GM19397 (cell line): Measurements from ENCODE around the gene FAM234B.

ENCODE experiments used
- ATAC-seq: cut with Tn5 transposase; IDR thresholded peaks from one replicate; pipeline ENCODE4 v1.9.1; 2021; ENCODE audit warnings: mild to moderate bottlenecking, moderate library complexity; ENCODE audit not compliant: unreplicated experiment

FAM234B gene

GRCh38 chr12:13044002-13044905 lies at the start of gene FAM234B:
TSS of gene FAM234B (plus strand) at chr12:13044381. CDS start at chr12:13044404, 23 bp downstream.
- ATAC-seq, result peak; percentile 95

GRCh38 chr12:12995088-12995487 lies 49.1 kb upstream of the FAM234B start:
- no peak for ATAC-seq

GRCh38 chr12:12996209-12996608 lies 48.0 kb upstream of the FAM234B start:
- no peak for ATAC-seq

- no peak for ATAC-seq
These were observed 47.0 kb upstream of the FAM234B start for GRCh38 chr12:12997156-12997555.

GRCh38 chr12:12997734-12998133 lies 46.4 kb upstream of the FAM234B start:
- ATAC-seq, result no peak

- ATAC-seq, result no peak
These were observed 45.9 kb upstream of the FAM234B start for GRCh38 chr12:12998248-12998647.

GRCh38 chr12:12999271-12999958 lies 44.8 kb upstream of the FAM234B start:
- ATAC-seq, result no peak

- peak; percentile 88 for ATAC-seq
These were observed 44.1 kb upstream of the FAM234B start, which contains the start of gene HEBP1 for GRCh38 chr12:12999959-13000615. TSS of gene HEBP1 (minus strand) at chr12:13000265. CDS start at chr12:13000114, 151 bp downstream.

- peak; percentile 34 for ATAC-seq
These were observed 43.6 kb upstream of the FAM234B start for GRCh38 chr12:13000616-13000924.

GRCh38 chr12:13000925-13001774 lies 43.0 kb upstream of the FAM234B start:
- no peak for ATAC-seq

GRCh38 chr12:13001775-13002040 lies 42.5 kb upstream of the FAM234B start:
- no peak for ATAC-seq

GRCh38 chr12:13002301-13003097 lies 41.7 kb upstream of the FAM234B start:
- no peak for ATAC-seq

GRCh38 chr12:13004361-13004760 lies 39.8 kb upstream of the FAM234B start:
- ATAC-seq, result no peak

GRCh38 chr12:13004986-13005385 lies 39.2 kb upstream of the FAM234B start:
- ATAC-seq, result no peak

GRCh38 chr12:13005649-13006048 lies 38.5 kb upstream of the FAM234B start:
- no peak for ATAC-seq

GRCh38 chr12:13007496-13008233 lies 36.5 kb upstream of the FAM234B start:
- ATAC-seq, result no peak

- ATAC-seq, result no peak
These were observed 35.3 kb upstream of the FAM234B start for GRCh38 chr12:13008741-13009380.

GRCh38 chr12:13011098-13011497 lies 33.1 kb upstream of the FAM234B start:
- no peak for ATAC-seq

GRCh38 chr12:13022851-13023271 lies 21.3 kb upstream of the FAM234B start:
- ATAC-seq, result no peak
